Left lung (tissue), 10 donors: ENCODE results near the gene INSYN2B. TPM values are rescaled to one million over a fixed set of nuclear protein-coding genes. Genes with fewer than 3 reads are reported as not detected.

Source experiments
- ATAC-seq: fragments of 200-7000 bp; cut with Tn5 transposase; one replicate; pipeline ENCODE4 v1.9.1; 2020; ENCODE audit warnings: moderate library complexity
- DNase-seq, 4 donors: peaks; one replicate each; pipeline ENCODE4 v3.0.0-alpha.2; 2013 to 2020
- H3K27ac ChIP-seq, 2 donors: fragments of 200-600 bp; sonication (generic) in 1 of 2; one replicate each; pipeline versions ENCODE4 v1.5.0 to v1.8.0; 2020 to 2021
- H3K27me3 ChIP-seq, 2 donors: fragments of 200-600 bp; sonication (generic) in 1 of 2; one replicate each; pipeline versions ENCODE4 v1.5.0 to v1.8.0; 2020 to 2021
- H3K36me3 ChIP-seq, 2 donors: fragments of 200-600 bp; sonication (generic) in 1 of 2; one replicate each; pipeline versions ENCODE4 v1.5.0 to v1.8.0; 2020 to 2021
- H3K4me1 ChIP-seq, 2 donors: fragments of 200-600 bp; one replicate each; pipeline ENCODE4 v1.8.0; 2021
- H3K4me3 ChIP-seq, 2 donors: fragments of 200-600 bp; sonication (generic) in 1 of 2; one replicate each; pipeline versions ENCODE4 v1.5.0 to v1.8.0; 2020 to 2021; ENCODE audit warnings: mild to moderate bottlenecking in 1 of 2
- H3K9me3 ChIP-seq, 2 donors: fragments of 200-600 bp; sonication (generic) in 1 of 2; one replicate each; pipeline versions ENCODE4 v1.5.0 to v1.8.0; 2020 to 2021
- CTCF ChIP-seq, 2 donors: fragments of 200-600 bp; sonication (generic) in 1 of 2; IDR thresholded peaks; one replicate each; pipeline versions ENCODE4 v1.5.0 to v1.8.0; 2021; ENCODE audit warnings: antibody characterized with exemption in 2 of 2
- intact Hi-C, 2 donors: fragments of 100-400 bp; cut with DNase I; formaldehyde crosslinking; loops; one replicate each; pipeline versions ENCODE4 v1.11.2 to v1.14.2; 2022
- polyA plus RNA-seq, 6 donors: library from polyadenylated mRNA; unstranded; fragments of 120-200 nt; gene quantifications; one replicate each; pipeline ENCODE4 v1.2.1, GENCODE V29; 2013; ENCODE audit not compliant: insufficient read length in 6 of 6
- total RNA-seq, 2 donors: library from RNA; stranded (reverse); fragmentation: NEBNext Ultra II Directional; extraction: Animal tissue kit (Norgen Biotek cat#: 25700); gene quantifications; one replicate each; pipeline ENCODE4 v1.2.1, GENCODE V29; 2021
- donor health status: DM: no; HTN: yes; CAD: no.
- donor health status: DM: no; HTN: no; CAD: no.

INSYN2B gene
- total and polyA plus RNA-seq, 8 donors: 0.10 to 7.0 (median 4.2) TPM

DNA sequence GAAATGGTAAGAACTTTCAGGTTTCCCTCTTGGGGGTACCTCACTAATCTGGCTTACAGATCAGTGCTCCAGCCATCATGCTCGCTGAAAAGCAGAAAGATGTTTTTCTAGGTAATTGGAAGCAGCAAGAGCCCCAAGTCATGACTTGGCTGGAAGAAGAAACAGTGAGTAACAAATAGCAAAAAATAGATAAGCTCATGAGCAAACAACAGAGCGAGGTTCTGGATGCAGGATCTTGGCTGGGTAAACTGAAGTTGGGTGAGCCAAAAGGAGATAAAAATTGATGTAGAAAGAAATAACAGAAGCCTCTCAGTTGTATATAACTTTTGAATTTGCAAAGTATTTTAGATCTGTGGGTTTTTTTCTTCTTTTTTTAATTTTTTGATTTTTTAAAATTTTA is 110.1 kb downstream of the INSYN2B start:
- H3K27me3 ChIP-seq: no peaks in the 10 kb centered on the region
- DNase-seq (no peak), ATAC-seq (no peak)
- intact Hi-C loops: no loop called here
- H3K27ac ChIP-seq: no peak overlapping the region
- H3K4me1 ChIP-seq: peaks cover 2 to 25% of the 10 kb centered on the region in 2 donors
- H3K9me3 ChIP-seq: no peaks in the 10 kb centered on the region
- no peak for TF ChIP-seq CTCF (IDR thresholded peaks at IDR 0.05)
- H3K36me3 ChIP-seq: no peaks in the 10 kb centered on the region
- no peak overlapping the region for H3K4me3 ChIP-seq

GRCh38 chr5:169869066-169869465 is 111.2 kb downstream of the INSYN2B start:
- H3K36me3 ChIP-seq: no peaks in the 10 kb centered on the region
- H3K27ac ChIP-seq: no peak overlapping the region
- H3K4me1 ChIP-seq: peaks cover 2 to 14% of the 10 kb centered on the region in 2 donors
- DNase-seq (no peak), ATAC-seq (no peak)
- no peak overlapping the region for H3K4me3 ChIP-seq
- no peaks in the 10 kb centered on the region for H3K27me3 ChIP-seq
- no peaks in the 10 kb centered on the region for H3K9me3 ChIP-seq
- intact Hi-C loops: no loop called here
- TF ChIP-seq CTCF (IDR thresholded peaks at IDR 0.05): no peak

- no peak for DNase-seq
- no peak for TF ChIP-seq CTCF (IDR thresholded peaks at IDR 0.05)
- no peaks in the 10 kb centered on the region for H3K27me3 ChIP-seq
- no peak overlapping the region for H3K4me3 ChIP-seq
- intact Hi-C loops: no loop called here
- no peak for ATAC-seq
- H3K36me3 ChIP-seq: no peaks in the 10 kb centered on the region
- no peaks in the 10 kb centered on the region for H3K9me3 ChIP-seq
- no peaks in the 10 kb centered on the region for H3K4me1 ChIP-seq
- H3K27ac ChIP-seq: no peak overlapping the region
Measured at GRCh38 chr5:169867347-169867746, 112.9 kb downstream of the INSYN2B start.

GRCh38 chr5:169864483-169864882 is 115.8 kb downstream of the INSYN2B start:
- Histone ChIP-seq H3K4me3 (no peak overlapping the region), H3K4me1 (no peaks in the 10 kb centered on the region), H3K36me3 (no peaks in the 10 kb centered on the region), H3K27me3 (no peaks in the 10 kb centered on the region), H3K9me3 (no peaks in the 10 kb centered on the region), H3K27ac (no peak overlapping the region)
- intact Hi-C loops: no loop called here
- TF ChIP-seq CTCF (IDR thresholded peaks at IDR 0.05): no peak
- ATAC-seq (no peak), DNase-seq (no peak)

- H3K4me3 ChIP-seq: no peak overlapping the region
- intact Hi-C loops: no loop called here
- H3K36me3 ChIP-seq: no peaks in the 10 kb centered on the region
- H3K9me3 ChIP-seq: no peaks in the 10 kb centered on the region
- TF ChIP-seq CTCF (IDR thresholded peaks at IDR 0.05): no peak
- H3K27me3 ChIP-seq: no peaks in the 10 kb centered on the region
- no peak for DNase-seq
- H3K27ac ChIP-seq: no peak overlapping the region
- H3K4me1 ChIP-seq: no peaks in the 10 kb centered on the region
- no peak for ATAC-seq
Measured at GRCh38 chr5:169862391-169862811, 117.9 kb downstream of the INSYN2B start.
